H1 (cell line): ENCODE data around the gene FAM111A. TPM values are rescaled to one million over a fixed set of nuclear protein-coding genes. Genes with fewer than 3 reads are reported as not detected.

ENCODE experiments used
- HDAC2 ChIP-seq, 2 experiments: fragments of 300-600 bp in 1 of 2; sonication (generic) in 1 of 2; IDR thresholded peaks; 2 replicates each; pipeline ENCODE4 v1.6.1; 2011 to 2012; ENCODE audit warnings: low read depth in 2 of 2, low read length in 2 of 2, mild to moderate bottlenecking in 2 of 2, moderate library complexity in 2 of 2, borderline replicate concordance in 1 of 2, inconsistent platforms in 1 of 2
- polyA plus RNA-seq, 7 experiments: library from polyadenylated mRNA; depleted of rRNA in 3 of 7; stranded (reverse) in 5 of 7; unstranded in 2 of 7; fragments of >200 nt in 5 of 7; fragments of 200-250 nt in 2 of 7; gene quantifications; 1 replicate in 5 of 7; 2 replicates in 1 of 7; 4 replicates in 1 of 7; pipeline versions ENCODE4 v1.2.1 to v1.2.3, GENCODE V29; 2011 to 2013; ENCODE audit warnings: missing spikeins in 2 of 7, mixed read lengths in 2 of 7
- total RNA-seq: library from RNA; stranded (reverse); fragmentation: NEBNext Ultra II Directional; extraction: Animal tissue kit (Norgen Biotek cat#: 25700); gene quantifications from 2 replicates; pipeline ENCODE4 v1.2.1, GENCODE V29; 2021

The FAM111A gene
- total and polyA plus RNA-seq, 2 of the 8 experiments (the other 6 are each of a cell fraction or from before 2014, with no cell fraction given), result 10.2 to 29.9 TPM

- no peak for TF ChIP-seq HDAC2 (IDR thresholded peaks at IDR 0.05; ENCODE audit: borderline replicate concordance in 1 of 2, low read depth in 2 of 2, low read length in 2 of 2)
Observed at GRCh38 chr11:59183771-59184170, 41.1 kb downstream of the FAM111A start (continued).
